PC-9 (cell line): Measurements from ENCODE around the gene GDF2.

ENCODE experiments used
- CTCF ChIP-seq: fragments of 200-600 bp; sonication (generic); conservative IDR thresholded peaks from 2 replicates; pipeline ENCODE4 v1.6.1; 2017; ENCODE audit warnings: mixed run types, antibody characterized with exemption, mild to moderate bottlenecking, moderate library complexity
- EZH2 ChIP-seq: fragments of 200-600 bp; sonication (generic); IDR thresholded peaks from 2 replicates; pipeline ENCODE4 v1.8.0; 2017; ENCODE audit warnings: antibody characterized with exemption, low read depth

- TF ChIP-seq EZH2 (no peak), CTCF (no peak)
Measured at GRCh38 chr10:47322300-47323061, at the start of gene GDF2.
